Stomach (tissue), 9 donors: ENCODE measurements around the gene NRG2. TPM values are rescaled to one million over a fixed set of nuclear protein-coding genes. Genes with fewer than 3 reads are reported as not detected.

Experiments
- DNase-seq, 2 donors: peaks; one replicate each; pipeline versions ENCODE4 v3.0.0 to v3.0.0-alpha.2; 2013 to 2019
- H3K27ac ChIP-seq, 5 donors: fragments of 200-600 bp in 4 of 5; sonication (generic) in 4 of 5; one replicate each; pipeline ENCODE4 v1.5.1; 2013 to 2019; ENCODE audit warnings: mild to moderate bottlenecking in 1 of 5, moderate library complexity in 1 of 5
- H3K27me3 ChIP-seq, 3 donors: fragments of 200-600 bp; sonication (generic); one replicate each; pipeline ENCODE4 v1.5.1; 2017 to 2019; ENCODE audit warnings: mixed run types in 1 of 3
- H3K36me3 ChIP-seq, 4 donors: fragments of 200-600 bp; sonication (generic); 1 replicate in 3 of 4; 2 replicates in 1 of 4; pipeline ENCODE4 v1.5.1; 2016 to 2019
- H3K4me1 ChIP-seq, 4 donors: fragments of 200-600 bp; sonication (generic); one replicate each; pipeline ENCODE4 v1.5.1; 2016 to 2019
- H3K4me3 ChIP-seq, 4 donors: fragments of 200-600 bp; sonication (generic) in 3 of 4; one replicate each; pipeline ENCODE4 v1.5.1; 2016 to 2019; ENCODE audit warnings: mild to moderate bottlenecking in 1 of 4
- H3K9me3 ChIP-seq, 4 donors: fragments of 200-600 bp; sonication (generic); one replicate each; pipeline ENCODE4 v1.5.1; 2016 to 2019
- EP300 ChIP-seq: sonication (generic); formaldehyde crosslinking; IDR thresholded peaks from one replicate; pipeline ENCODE4 v1.6.1; 2017; ENCODE audit warnings: antibody characterized with exemption
- POLR2A ChIP-seq, 4 donors: fragments of 450-650 bp; IDR thresholded peaks; one replicate each; pipeline ENCODE4 v1.6.1; 2016; ENCODE audit warnings: antibody characterized with exemption in 4 of 4, control low read depth in 2 of 4, mild to moderate bottlenecking in 1 of 4, moderate library complexity in 1 of 4
- POLR2AphosphoS5 ChIP-seq, 3 donors: sonication (generic); formaldehyde crosslinking; IDR thresholded peaks; one replicate each; pipeline ENCODE4 v1.6.1; 2016; ENCODE audit warnings: antibody characterized with exemption in 3 of 3
- WGBS, 5 donors: extraction: QIAGEN DNeasy Blood & Tissue Kit in 3 of 5; methylation state at CpG; one replicate each; pipeline versions ENCODE4 v1.1.5 to v1.1.7; 2013 to 2018; 5-methylcytosine and 5-hydroxymethylcytosine counted together
- intact Hi-C: fragments of 100-400 bp; cut with DNase I; formaldehyde crosslinking; loops from one replicate; pipeline ENCODE4 v1.15.1; 2023; ENCODE audit warnings: low total_unique reads
- polyA plus RNA-seq, 3 donors: library from polyadenylated mRNA; stranded (reverse); fragments of 200-250 nt; gene quantifications; one replicate each; pipeline ENCODE4 v1.2.3, GENCODE V29; 2013
- total RNA-seq, 5 donors: library from RNA; depleted of rRNA; stranded (reverse); fragments of >200 nt; gene quantifications; one replicate each; pipeline versions ENCODE4 v1.1.0 to v1.2.3, GENCODE V29; 2014 to 2016
- TF ChIP-seq, protein P1 (sequence below), 7 experiments: fragments of 450-650 bp in 4 of 7; fragments of 200-600 bp in 3 of 7; sonication (generic) in 3 of 7; IDR thresholded peaks; one replicate each; pipeline ENCODE4 v1.5.1; 2016 to 2019; ENCODE audit warnings: antibody characterized with exemption in 7 of 7, control low read depth in 2 of 7, mild to moderate bottlenecking in 1 of 7
- donor health status: healthy with polysubstance abuse.
- donor health status: Bipolar disorder and iron deficiency.
- donor health status: healthy.

NRG2 gene
- total and polyA plus RNA-seq, 8 donors: 0.25 to 22.2 (median 1.2) TPM; not detected in 1

DNA sequence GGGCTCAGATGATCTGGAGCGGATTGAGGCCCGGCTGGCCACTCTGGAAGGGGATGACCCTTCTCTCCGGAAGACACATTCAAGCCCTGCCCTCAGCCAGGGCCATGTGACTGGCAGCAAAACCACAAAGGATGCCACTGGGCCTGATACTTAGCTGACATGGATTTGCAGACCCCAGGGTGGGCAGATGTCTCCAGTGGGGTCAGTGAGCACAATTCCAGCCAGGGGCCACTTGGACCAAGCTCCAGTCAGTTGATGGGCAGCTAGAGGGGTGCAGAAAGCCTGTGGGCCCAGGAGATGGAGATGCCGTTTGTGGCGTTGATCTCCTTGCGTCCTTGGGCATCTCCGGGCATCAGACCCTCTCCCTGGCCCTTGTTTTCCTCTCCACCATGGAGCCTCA is 200.8 kb downstream of the NRG2 start:
- Histone ChIP-seq H3K9me3 (no peaks in the 10 kb centered on the region), H3K27me3 (peaks cover 0 to 44% (median 4%) of the 10 kb centered on the region in 3 donors), H3K27ac (no peak overlapping the region), H3K4me3 (no peak overlapping the region), H3K36me3 (no peaks in the 10 kb centered on the region), H3K4me1 (peaks cover 0 to 11% (median 4%) of the 10 kb centered on the region in 4 donors)
- DNase-seq: no peak
- intact Hi-C loops: no loop called here
- WGBS, 5 donors: 81 to 94% (median 89%) methylated on average over 7 of the region's 7 CpGs
- no peak for TF ChIP-seq EP300
- TF ChIP-seq, protein P1, sequence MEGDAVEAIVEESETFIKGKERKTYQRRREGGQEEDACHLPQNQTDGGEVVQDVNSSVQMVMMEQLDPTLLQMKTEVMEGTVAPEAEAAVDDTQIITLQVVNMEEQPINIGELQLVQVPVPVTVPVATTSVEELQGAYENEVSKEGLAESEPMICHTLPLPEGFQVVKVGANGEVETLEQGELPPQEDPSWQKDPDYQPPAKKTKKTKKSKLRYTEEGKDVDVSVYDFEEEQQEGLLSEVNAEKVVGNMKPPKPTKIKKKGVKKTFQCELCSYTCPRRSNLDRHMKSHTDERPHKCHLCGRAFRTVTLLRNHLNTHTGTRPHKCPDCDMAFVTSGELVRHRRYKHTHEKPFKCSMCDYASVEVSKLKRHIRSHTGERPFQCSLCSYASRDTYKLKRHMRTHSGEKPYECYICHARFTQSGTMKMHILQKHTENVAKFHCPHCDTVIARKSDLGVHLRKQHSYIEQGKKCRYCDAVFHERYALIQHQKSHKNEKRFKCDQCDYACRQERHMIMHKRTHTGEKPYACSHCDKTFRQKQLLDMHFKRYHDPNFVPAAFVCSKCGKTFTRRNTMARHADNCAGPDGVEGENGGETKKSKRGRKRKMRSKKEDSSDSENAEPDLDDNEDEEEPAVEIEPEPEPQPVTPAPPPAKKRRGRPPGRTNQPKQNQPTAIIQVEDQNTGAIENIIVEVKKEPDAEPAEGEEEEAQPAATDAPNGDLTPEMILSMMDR (IDR thresholded peaks at IDR 0.05): no peak
- TF ChIP-seq POLR2A (IDR thresholded peaks at IDR 0.05): no peak
- TF ChIP-seq POLR2AphosphoS5 (IDR thresholded peaks at IDR 0.05): no peak

DNA sequence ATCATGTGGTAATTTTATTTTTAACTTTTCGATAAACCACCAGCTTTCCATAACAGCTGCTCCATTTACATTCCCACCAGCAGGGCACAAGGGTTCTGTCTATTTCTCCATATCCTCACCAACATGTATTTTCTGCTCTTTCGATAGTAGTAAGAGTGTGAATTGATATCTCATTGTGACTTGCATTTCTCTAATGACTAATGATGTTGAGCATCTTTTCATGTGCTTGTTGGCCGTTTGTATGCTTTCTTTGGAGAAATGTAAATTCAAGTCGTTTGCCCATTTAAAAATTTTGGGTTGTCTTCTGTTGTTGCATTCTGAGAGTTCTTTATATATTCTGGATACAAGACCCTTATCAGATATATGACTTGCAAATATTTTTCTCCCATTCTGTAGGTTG is 201.6 kb downstream of the NRG2 start:
- peaks cover 0 to 45% (median 0%) of the 10 kb centered on the region in 3 donors for H3K27me3 ChIP-seq
- intact Hi-C loops: no loop called here
- no peak for DNase-seq
- 68 to 76% (median 70%) methylated on average over 4 of the region's 4 CpGs for WGBS, 5 donors
- no peak for TF ChIP-seq POLR2AphosphoS5 (IDR thresholded peaks at IDR 0.05)
- TF ChIP-seq, protein P1 (IDR thresholded peaks at IDR 0.05): no peak
- TF ChIP-seq EP300: no peak
- no peak for TF ChIP-seq POLR2A (IDR thresholded peaks at IDR 0.05)
- no peak overlapping the region for H3K27ac ChIP-seq
- no peaks in the 10 kb centered on the region for H3K9me3 ChIP-seq
- no peaks in the 10 kb centered on the region for H3K36me3 ChIP-seq
- peaks cover 0 to 4% (median 0%) of the 10 kb centered on the region in 4 donors for H3K4me1 ChIP-seq
- H3K4me3 ChIP-seq: no peak overlapping the region

DNA sequence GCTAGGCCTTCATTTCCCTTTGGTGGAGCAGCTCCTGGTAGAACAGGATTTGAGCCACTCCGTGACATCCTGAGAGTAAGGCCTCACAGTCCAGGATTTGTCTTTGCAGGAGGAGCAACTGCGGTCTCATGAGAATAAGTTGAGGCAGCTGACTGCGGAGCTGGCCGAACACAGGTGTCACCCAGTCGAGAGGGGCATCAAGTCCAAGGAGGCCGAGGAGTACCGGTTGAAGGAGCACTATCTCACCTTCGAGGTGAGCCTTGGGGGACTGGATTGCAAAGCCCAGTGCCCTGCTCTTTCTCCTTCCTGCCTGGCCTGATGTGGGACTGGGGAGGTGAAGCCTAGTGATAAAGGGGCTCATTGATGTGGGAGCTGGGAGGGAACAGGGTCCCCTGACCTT is 203.2 kb downstream of the NRG2 start:
- intact Hi-C loops: no loop called here
- no peak overlapping the region for H3K4me3 ChIP-seq
- 76 to 87% (median 81%) methylated on average over 8 of the region's 8 CpGs for WGBS, 5 donors
- H3K9me3 ChIP-seq: no peaks in the 10 kb centered on the region
- H3K27ac ChIP-seq: no peak overlapping the region
- no peak for DNase-seq
- H3K36me3 ChIP-seq: no peaks in the 10 kb centered on the region
- TF ChIP-seq EP300 (no peak), POLR2A (IDR thresholded peaks at IDR 0.05) (no peak), POLR2AphosphoS5 (IDR thresholded peaks at IDR 0.05) (no peak)
- TF ChIP-seq, protein P1 (IDR thresholded peaks at IDR 0.05): no peak
- H3K27me3 ChIP-seq: peaks cover 0 to 48% (median 0%) of the 10 kb centered on the region in 3 donors
- H3K4me1 ChIP-seq: peaks cover 0 to 4% (median 0%) of the 10 kb centered on the region in 4 donors

DNA sequence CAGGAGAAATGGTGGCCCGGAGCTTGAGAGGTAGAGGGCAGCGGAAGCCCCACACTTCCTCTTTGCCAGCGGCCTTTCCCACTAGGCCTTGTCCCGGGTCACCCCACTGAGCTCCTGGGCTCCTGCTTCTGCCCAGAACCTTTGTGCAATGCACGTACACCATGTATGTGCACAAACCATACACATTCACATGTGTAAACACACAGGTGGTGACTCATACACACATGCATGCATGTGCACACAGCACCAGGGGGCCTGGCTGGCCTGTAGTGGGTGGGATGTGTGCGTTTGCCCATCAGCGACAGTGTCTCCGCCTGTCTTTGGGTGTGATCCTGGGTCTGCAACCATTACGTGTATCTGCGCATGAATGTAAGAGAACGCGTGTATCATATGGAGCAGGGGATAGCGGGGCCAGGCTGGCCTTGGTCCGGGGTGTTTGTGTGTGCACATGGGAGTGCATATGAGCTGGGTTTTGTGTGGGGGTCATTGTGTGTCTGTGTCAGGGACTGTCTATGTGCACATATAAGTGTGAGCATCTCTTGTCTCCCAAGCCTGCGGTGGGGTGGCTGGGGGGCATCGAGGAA is 203.8 kb downstream of the NRG2 start:
- H3K4me1 ChIP-seq: peaks cover 0 to 1% (median 0%) of the 10 kb centered on the region in 4 donors
- H3K27me3 ChIP-seq: peaks cover 0 to 46% (median 0%) of the 10 kb centered on the region in 3 donors
- intact Hi-C loops: no loop called here
- H3K36me3 ChIP-seq: no peaks in the 10 kb centered on the region
- no peak overlapping the region for H3K27ac ChIP-seq
- WGBS, 5 donors: 87 to 93% (median 89%) methylated on average over 16 of the region's 16 CpGs
- DNase-seq: no peak
- H3K9me3 ChIP-seq: no peaks in the 10 kb centered on the region
- TF ChIP-seq POLR2A (IDR thresholded peaks at IDR 0.05): no peak
- TF ChIP-seq, protein P1 (IDR thresholded peaks at IDR 0.05): no peak
- TF ChIP-seq POLR2AphosphoS5 (IDR thresholded peaks at IDR 0.05): no peak
- no peak for TF ChIP-seq EP300
- H3K4me3 ChIP-seq: no peak overlapping the region
